GM18873 (cell line): ENCODE measurements around the gene TRHDE.

ENCODE experiments used
- ATAC-seq: cut with Tn5 transposase; IDR thresholded peaks from one replicate; pipeline ENCODE4 v1.9.1; 2021; ENCODE audit warnings: mild to moderate bottlenecking, moderate library complexity, moderate number of reproducible peaks; ENCODE audit not compliant: unreplicated experiment, low FRiP score

Gene TRHDE

DNA sequence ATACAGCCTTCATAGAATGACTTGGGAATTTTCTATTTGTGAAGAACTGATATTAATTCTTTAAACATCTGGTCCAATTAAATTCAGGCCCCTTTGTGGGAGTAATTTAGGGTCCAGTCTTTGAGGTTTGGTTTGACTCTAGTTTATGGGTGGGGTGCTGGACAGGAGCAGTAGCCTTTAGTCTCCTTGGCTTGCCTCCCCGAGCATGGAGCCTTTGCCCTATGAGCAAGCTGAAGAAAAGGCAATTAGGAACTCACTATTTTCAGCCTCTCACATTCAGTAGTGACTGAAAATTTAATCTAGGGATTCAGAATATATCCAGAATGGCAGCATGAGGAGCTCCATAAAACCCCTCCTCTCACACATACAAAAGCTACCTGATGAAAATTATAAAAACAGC is 161.1 kb downstream of the TRHDE start:
- ATAC-seq: no peak

DNA sequence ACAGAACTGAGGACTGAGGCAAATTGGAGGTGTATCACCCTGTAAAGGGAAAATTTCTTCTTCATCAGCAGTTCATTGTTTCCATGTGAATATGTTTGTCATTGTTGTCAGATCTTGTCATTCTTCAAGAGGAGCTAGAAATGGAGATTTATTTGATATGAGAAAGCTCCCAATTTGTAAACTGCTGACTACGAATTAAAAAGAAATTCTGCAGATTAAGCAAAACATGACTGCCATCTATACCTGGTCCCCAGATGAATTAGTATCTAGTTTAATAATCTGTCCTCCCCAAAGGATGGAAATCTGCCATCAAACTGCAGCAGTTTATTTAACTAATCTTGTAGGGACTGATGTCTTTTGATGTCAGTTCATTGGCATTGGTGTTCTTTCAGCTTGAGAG is 162.8 kb downstream of the TRHDE start:
- no peak for ATAC-seq

DNA sequence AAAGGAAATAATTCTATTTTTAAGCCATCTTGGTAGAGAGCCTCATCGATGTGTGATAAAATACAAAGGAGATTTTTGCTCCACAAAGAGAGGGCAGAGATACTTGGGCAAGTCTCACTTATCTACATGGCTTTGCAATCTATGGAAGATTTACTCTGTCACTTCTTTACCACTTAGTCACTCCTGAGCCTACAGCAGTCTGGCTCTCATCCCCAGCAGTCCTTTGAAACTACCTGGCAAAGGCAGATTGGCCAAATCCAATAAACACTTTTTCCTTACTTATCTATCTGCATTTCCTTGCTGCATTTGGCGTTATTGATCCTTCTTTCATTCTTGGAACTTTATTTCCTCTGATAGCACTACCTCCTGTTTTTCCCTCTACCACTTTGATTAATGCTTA is 170.0 kb downstream of the TRHDE start:
- ATAC-seq: no peak

DNA sequence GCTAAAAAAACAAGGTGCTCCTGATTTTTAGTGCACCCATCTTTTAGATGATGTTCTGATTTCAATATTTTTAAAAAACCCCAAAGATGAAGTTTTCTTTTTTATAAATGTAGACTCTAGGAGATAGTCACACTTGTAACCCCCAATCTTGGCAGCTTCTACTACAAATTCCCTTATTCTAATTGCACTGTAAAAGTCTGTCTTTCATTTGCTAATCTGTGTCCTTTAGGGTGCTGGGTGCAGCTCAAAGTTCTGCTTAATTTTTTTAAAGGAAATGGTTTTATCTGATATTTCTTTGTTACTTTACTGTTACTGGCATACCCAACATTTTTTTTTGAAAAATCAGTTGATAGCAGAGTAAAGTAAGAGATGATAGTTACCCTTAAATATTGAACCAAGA is 172.0 kb downstream of the TRHDE start:
- ATAC-seq: no peak

DNA sequence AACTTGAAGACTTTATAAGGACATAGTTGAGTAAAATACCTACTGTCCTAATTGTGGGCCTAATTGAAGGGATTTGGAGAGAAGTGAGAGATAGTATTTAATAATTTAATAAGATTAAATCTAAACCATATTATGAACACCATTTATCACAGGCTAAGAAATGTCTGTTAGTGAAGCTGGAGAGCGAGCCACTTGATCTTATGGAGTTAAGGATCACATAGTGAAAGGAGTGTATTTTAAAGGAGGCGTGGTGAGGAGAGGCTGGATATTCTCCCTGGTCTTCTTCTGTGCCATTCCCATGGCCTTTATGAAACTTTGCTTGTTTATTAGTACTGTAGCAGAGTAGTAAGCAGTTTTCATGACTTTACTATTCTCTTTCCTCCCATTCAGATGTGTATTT is 172.4 kb downstream of the TRHDE start:
- no peak for ATAC-seq

DNA sequence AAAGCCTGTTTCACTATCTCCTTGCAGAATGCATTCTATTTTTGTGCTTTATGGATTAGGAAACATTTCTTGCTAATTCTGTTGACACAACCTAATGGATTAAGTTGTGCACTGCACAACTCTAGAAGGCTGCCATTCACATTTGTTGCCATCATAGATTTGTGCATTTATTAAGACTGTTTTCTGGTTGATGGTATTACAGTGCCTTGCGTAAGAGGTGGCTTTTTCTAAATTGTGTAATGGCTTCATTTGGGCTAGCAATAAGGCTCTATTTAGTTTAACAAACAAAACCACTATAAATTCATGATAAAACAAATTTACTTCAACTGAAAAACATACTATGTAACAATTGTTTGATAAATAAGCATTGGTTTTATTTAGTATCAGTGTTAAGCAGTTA is 175.9 kb downstream of the TRHDE start:
- ATAC-seq: no peak

DNA sequence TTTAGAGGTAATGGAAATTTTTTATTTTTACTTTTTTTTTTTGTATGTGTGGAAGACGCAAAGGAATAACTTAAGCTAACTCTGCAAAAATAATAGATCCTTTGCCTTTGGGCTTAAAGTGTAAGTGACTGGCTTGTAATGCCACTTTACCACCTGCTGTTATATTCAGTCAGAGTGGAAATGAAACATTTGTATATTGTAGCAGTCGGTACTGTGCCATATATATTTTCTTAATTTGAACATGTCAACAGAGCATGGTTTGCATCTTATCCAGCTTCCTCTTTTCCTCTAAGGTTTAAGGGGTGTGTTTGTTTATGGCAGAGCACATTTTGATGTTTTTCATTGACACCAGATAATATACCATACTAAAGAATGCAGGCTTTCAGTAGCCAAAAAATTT is 176.6 kb downstream of the TRHDE start:
- no peak for ATAC-seq

DNA sequence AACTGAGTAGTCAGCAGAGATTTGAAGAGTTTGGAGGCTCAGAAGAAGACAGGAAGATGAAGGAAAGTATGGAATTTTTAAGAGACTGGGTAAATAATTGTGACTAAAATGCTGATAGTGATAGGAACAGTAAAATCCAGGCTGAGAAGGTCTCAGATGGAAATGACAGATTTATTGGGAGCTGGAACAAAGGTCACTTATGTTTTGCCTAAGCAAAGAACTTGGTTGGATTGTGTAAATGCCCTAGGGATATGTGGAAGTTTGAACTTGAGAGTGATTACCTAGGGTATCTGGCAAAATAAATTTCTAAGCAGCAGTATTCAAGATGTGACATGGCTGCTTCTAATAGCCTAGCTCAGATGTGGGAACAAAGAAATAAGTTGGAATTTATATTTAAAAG is 180.9 kb downstream of the TRHDE start:
- no peak for ATAC-seq

DNA sequence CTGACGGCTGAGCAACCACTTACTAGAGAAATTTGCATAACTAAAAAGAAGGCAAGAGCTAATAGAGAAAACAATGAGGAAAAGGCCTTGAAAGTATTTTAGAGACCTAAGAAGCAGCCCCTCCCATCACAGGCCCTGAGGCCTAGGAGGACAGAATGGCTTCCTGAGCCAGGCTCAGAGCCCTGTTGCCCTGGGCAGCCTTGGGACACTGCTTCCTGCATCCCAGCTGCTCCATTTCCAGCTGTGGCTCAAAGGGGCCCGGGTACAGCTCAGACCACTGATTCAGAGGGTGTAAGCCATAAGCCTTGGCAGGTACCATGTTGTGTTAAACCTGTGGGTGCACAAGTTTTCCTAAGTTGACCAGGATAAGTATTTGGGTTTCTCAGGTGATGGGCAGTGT is 181.4 kb downstream of the TRHDE start:
- ATAC-seq: no peak

DNA sequence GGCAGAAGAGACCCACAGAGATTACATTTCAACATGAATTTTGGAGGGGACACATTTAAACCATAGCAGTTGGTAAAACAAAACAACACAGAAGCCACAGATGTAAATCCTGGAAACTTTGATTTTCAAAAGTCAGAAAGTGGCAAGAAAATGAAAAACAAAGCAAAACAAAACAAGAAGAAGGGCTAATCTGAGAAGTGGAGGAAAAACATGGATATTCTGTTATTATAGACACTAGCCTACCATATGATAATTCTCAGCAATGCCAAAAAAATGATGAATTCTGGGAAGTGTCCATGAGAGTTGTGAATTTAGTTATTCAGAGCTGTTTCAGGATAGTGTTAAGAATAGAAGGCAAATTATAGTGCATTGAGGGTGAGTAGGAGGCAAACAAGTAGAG is 192.3 kb downstream of the TRHDE start:
- ATAC-seq: no peak

DNA sequence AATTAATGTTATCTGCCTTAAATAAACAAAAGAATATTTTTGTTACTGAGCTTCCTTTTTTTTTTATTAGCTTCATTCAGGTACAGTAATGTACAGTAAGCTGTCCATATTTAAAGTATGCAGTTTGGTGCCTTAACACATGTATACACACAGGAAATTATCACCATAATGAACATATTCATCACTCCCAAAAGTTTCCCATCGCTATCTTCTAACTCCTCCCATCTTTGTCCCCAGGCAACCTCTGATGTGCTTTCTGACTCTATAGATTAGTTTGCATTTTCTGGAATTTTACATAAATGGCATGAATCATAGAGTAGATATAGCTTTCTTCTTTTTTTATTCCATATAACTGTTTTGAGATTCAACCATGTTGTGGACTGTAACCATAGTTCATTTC is 193.0 kb downstream of the TRHDE start:
- ATAC-seq: no peak

DNA sequence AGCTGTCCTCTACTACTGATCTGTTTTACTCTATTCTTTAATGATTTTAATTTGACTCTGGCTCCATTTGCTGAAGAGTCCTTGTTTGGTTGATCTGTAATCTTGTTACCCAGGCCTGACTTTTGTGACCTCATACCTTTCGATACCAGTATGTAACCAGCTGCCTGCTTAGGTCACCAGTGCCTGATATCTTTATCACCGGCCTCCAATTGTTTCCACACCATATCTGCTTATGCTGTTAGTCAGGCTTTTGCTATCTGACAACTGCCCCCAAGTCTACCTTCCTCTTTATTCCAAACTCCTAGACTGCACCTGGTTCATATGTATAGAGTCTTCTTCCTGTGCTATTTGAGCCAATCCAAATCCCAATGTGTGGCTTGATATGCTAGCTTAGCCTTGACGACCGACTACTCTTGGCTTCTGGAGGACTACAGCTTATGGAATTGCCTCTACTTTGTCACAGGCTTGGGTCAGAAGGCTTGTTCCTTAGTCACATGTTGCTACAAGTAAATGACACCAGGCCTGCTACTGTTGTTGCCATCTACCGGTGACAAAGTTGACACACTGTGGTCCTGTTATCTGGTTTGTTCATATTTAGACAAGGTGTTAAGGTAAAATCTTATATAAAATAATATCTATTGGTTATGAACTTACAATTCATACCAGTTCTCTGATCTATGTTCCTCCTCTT is 193.9 kb downstream of the TRHDE start:
- no peak for ATAC-seq

DNA sequence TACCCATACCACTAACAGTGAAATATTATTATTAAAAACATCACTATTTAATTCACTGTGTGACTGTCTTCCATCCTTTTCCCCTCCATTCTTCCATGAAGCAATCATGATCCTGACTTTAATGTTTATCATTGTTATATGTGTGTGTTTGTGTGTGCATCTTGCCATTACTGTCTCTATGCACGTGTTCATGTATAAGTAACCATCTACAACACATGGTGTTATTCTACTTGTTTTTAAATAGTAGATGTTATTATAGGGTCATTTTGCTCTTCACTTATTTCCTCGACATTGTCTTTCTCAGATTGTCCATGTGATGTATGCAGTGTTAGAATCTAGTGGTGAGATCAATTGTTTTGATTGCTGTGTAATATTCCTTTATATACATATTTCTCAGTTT is 195.8 kb downstream of the TRHDE start:
- no peak for ATAC-seq

DNA sequence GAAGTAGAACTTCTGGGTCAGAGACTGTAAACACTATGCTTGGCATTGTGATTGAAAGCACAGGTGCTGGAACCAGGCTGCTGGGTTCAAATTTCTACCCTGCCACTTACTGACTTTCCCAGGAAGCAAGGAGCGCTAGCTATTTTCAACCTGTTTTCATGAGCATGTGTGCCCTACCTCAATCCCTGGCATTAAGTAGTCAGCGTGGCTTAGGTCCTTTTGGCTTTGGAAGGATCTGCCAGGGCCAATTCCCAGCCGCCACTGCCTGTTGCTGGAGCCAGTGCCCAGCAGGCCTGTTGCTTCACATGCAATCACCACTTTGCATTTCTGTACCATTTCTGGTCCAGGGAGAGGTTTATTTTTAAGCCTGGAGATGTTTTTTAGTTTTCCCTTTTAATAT is 196.3 kb downstream of the TRHDE start:
- ATAC-seq: no peak

DNA sequence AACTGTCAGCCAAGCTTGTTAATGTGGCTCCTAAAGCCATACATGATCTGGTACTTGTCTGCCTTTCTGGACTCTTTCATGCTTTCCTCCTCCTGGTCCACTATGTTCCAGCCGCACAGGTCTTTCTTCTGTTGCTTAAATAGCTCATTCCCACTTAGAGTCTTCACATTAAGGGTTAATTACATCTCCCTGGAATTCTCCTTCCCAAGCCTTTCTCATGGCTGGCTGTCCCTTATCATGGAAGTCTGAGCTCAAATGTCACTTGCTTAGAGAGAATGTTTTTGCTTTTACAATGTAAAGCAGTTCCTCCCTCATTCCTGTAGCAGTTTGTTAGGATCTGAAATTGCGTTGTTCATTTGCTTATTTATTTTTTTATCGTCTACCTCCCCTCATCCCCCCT is 199.6 kb downstream of the TRHDE start:
- ATAC-seq: no peak

DNA sequence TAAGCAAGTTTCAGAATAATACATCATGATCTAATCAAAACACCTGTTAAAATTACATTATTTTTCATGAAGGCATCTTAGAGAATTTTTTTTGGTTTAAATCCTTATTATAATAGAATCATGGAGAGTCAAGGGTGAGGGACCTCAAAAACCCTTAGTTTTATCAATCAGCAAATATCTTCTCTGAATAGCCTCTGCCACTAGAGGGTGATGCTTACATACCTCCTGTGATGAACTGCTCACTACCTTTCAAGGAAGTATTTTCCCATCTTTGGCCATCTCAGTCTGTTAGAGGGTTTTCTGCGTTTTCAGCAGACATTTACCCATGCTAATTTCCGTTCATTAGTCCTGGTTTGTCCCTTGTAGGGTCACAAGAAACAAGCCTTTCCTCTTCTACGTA is 200.2 kb downstream of the TRHDE start:
- ATAC-seq: no peak

DNA sequence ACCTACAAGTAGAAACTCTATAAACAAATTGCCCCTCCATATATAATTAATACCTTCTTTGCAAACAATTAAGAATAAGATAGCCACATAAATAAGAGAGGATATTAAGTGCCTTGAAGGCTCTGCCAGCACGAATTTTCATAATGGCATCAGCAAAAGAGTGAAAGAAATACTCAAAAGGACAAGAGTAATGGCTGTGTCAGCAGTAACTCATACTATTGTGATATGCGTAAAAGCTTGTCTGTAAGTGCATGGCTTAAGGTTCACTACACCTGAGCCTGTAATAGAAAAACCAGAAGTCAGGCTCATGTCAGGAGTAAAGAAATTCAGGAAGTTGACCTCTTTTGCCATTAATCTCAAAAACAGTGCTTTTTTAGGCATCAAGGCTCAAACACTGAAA is 204.1 kb downstream of the TRHDE start:
- no peak for ATAC-seq

DNA sequence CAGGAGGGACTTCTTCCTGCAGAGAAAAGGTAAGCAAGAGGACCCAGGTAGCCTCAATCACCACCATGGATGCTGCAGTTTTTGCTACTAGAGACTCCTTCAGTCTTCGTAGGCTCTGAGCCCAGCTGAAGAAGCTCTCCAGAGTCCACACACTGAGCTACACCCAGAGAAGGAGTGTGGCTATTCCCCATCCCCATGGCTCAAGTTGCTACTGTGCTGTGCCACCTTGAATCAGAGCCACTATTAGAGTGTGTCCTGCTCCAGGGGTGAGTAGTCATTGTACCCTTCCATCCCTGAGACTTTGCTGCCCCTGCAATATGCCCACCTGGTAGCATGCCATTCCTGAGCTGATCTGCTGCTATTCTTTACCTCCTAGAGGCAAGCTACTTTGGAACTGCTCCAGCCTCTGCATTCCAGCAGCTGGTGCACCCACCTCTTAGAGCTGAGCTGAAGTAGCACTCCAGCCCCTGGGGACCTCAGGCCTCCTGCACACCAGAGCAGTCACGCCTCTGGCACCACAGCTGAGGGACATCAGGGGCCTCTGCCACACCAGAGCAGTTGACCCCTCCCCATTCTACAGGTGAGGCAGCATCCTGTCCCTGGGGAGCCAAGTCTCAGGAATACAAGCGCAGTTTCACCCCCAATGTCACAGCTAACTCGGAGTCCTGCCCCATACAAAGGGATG is 213.0 kb downstream of the TRHDE start:
- no peak for ATAC-seq

DNA sequence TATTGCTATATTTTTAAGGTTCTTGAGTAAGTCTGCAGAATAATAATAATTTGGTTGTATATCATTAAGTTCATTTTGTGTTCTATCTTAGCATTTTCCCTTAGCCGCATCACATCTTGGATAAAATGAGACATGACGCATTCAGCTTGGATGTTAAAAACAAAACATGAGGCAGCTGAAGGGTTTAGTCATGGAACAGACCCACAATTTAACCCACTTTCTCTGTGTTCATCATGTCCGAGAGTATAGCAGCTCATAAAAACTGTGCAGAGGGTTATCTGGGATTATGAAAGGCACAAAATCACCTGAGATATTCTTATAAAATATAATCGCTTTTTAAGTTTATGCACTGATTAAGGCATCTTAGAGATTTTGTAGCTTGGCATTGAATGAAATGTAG is 219.3 kb downstream of the TRHDE start:
- ATAC-seq: no peak

DNA sequence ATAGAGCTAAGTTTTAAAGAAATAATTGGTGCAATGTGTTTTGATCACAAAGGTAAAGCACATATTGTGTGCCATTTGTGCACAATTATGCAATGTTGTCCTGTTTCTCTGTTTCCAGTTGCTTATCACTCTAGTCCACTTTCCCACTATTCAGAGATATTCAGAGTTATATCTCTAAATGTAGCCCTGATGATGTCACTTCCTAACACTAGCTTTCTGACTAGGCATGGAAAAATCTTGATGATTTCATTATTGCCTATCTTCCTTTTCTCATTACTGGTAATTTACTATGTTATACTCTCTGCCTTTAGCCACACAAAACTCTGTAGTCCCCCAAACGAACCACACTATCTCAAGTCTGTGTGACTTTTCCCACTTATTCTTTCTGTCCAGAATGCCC is 221.2 kb downstream of the TRHDE start:
- ATAC-seq: no peak

DNA sequence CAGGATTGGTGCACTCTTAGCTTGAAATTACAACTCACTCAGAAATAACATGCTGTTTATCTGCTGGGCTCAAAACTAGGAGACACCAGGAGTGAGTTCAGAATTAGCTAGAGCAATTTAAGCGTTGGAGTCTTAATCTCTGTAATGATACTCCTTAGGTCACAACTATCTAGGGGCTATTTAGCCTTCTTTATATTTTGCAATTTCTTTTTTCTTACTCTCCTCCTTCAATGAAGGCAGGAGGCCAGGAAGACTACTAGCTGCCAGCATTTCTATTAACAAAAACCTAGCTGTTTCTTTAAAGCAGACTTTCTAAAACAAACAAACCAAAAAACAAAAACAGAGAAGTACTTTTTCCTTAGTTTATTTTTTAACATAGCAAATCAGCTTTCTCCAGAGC is 226.2 kb downstream of the TRHDE start:
- no peak for ATAC-seq

DNA sequence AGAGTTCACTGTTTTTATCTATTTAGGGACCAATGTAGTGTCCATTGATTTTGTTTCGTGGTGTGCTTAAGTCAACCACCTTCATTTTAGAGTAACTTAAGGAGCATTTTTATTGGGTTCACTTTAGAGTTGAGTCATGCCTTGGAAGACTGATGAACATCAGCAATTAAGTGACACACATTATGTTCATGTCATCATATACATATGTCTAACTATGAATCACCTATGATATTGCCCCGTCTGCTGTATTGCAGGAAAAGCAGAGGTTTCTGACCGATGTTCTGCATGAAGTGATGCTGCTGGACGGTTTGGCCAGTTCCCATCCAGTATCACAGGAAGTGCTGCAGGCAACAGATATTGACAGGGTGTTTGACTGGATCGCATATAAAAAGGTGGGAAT is 227.1 kb downstream of the TRHDE start:
- ATAC-seq: no peak

DNA sequence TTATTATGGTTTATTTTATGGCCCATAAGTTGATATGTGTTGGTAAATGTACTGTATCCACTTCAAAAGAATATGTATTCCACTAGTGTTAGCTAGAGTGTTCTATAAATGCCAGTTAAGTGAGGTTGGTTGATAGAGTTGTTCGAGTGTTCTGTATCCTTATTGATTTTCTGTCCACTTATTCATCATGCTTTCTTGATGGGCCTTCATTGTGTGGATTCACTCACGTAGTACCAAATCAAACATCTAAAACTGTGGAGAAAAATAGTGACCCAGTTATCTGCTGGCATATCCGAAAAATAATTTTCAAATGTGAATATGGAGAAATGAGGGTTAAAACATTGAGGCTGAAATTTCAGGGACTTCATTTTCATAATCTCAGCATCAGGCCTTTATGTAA is 230.4 kb downstream of the TRHDE start:
- no peak for ATAC-seq
